ENCODE results near the gene WDTC1. TPM values are rescaled to one million over a fixed set of nuclear protein-coding genes. Genes with fewer than 3 reads are reported as not detected.
"Not testable (repeated sequence)": the region's sequence is repeated elsewhere in the genome, so short reads cannot be mapped to it uniquely, and the experiment has no call there.

WDTC1 gene
- total RNA-seq, 1 experiment from 2014 or later, result 15.7 TPM

DNA sequence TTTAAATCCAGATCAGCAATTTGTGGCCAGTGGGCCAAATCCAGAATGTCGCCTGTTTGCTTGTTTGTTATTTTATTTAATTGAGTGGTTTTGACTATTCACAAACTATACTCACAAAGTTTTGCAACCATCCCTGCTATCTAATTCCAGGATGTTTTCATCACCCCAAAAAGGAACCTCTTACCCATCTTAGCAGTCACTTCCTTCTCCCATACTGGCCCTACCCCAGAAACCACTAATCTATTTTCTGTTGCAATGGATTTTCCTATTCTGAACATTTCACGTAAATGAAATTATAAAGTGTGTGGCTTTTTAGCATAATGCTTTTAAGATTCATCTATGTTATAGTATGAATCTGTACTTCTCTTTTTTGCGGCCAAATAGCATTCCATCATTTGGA is 41.3 kb downstream of the WDTC1 start:
- H3K4me3 Mint-ChIP-seq (ENCODE audit: unreplicated experiment), result no peak overlapping the region

GRCh38 chr1:27284425-27285273 is 50.2 kb downstream of the WDTC1 start:
- no peak overlapping the region for H3K27ac Mint-ChIP-seq (ENCODE audit: low read depth, unreplicated experiment)
- no TSS peak for BruUV-seq (replicated peaks)

More for the DNA sequence above, 41.3 kb downstream of the WDTC1 start:
- intact Hi-C loops (cut with micrococcal nuclease), result no loop called here
- no peak for TF ChIP-seq CTCF (IDR thresholded peaks at IDR 0.05; ENCODE audit: unreplicated experiment)
- H3K4me1 Mint-ChIP-seq (ENCODE audit: insufficient read depth, unreplicated experiment), result no peaks in the 10 kb centered on the region
- CTCF ChIA-PET, result no interaction called here
- no TSS peak for BruUV-seq (replicated peaks)
- no peak overlapping the region for H3K27ac Mint-ChIP-seq (ENCODE audit: low read depth, unreplicated experiment)
- peaks cover 27% of the 10 kb centered on the region for H3K36me3 Mint-ChIP-seq (ENCODE audit: insufficient read depth, unreplicated experiment)
- H3K9me3 Mint-ChIP-seq (ENCODE audit: unreplicated experiment), result no peaks in the 10 kb centered on the region
- H3K27me3 Mint-ChIP-seq (ENCODE audit: insufficient read depth, unreplicated experiment), result no peaks in the 10 kb centered on the region
- no peak for DNase-seq (ENCODE audit: unreplicated experiment)
- POLR2A ChIA-PET, result no interaction called here

DNA sequence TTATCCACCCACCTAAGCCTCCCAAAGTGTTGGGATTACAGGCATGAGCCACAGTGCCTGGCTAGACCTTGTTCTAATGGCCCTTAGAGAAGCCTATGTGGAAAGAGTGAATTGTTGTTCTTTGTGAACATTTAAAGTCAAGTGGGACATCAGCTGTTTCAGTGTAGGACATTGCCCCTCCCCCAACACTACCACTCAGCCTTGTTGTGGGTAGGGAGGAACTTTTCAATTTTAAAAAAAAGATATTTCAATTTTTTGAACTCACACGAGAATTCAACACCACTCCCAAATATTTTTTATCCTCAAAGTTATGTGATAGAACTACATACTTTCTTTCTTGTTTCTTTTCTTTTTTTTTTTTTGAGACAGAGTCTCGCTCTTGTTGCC is 50.8 kb downstream of the WDTC1 start:
- no TSS peak for BruUV-seq (replicated peaks)
- Mint-ChIP-seq H3K9me3 (ENCODE audit: unreplicated experiment) (no peaks in the 10 kb centered on the region), H3K36me3 (ENCODE audit: insufficient read depth, unreplicated experiment) (peaks cover 45% of the 10 kb centered on the region), H3K4me3 (ENCODE audit: unreplicated experiment) (no peak overlapping the region), H3K27me3 (ENCODE audit: insufficient read depth, unreplicated experiment) (no peaks in the 10 kb centered on the region), H3K4me1 (ENCODE audit: insufficient read depth, unreplicated experiment) (no peaks in the 10 kb centered on the region), H3K27ac (ENCODE audit: low read depth, unreplicated experiment) (no peak overlapping the region)
- intact Hi-C loops (cut with micrococcal nuclease), result no loop called here
- ChIA-PET POLR2A (interaction anchor here (0.6 to 1.0 kb wide), 2 partner anchors 41 to 173 kb away, joined by 3 to 4 read pairs; no protein-coding TSS in a partner anchor), CTCF (interaction anchor here (0.6 to 6.9 kb wide), 16 partner anchors 12 to 404 kb away, joined by 3 to 92 read pairs (median 5); no protein-coding TSS in a partner anchor)
- DNase-seq (ENCODE audit: unreplicated experiment), result no peak
- TF ChIP-seq CTCF (IDR thresholded peaks at IDR 0.05; ENCODE audit: unreplicated experiment), result no peak

More at GRCh38 chr1:27284425-27285273, 50.2 kb downstream of the WDTC1 start:
- CTCF ChIA-PET, result interaction anchor here (0.5 to 6.9 kb wide), 40 partner anchors 12 to 405 kb away, joined by 3 to 92 read pairs (median 4); no protein-coding TSS in a partner anchor
- H3K4me3 Mint-ChIP-seq (ENCODE audit: unreplicated experiment), result no peak overlapping the region
- H3K36me3 Mint-ChIP-seq (ENCODE audit: insufficient read depth, unreplicated experiment), result peaks cover 42% of the 10 kb centered on the region
- H3K27me3 Mint-ChIP-seq (ENCODE audit: insufficient read depth, unreplicated experiment), result no peaks in the 10 kb centered on the region
- no peaks in the 10 kb centered on the region for H3K4me1 Mint-ChIP-seq (ENCODE audit: insufficient read depth, unreplicated experiment)
- intact Hi-C loops (cut with micrococcal nuclease), result loop anchor here (1.0 kb wide), 3 partner anchors 86 to 240 kb away; no protein-coding TSS in a partner anchor
- POLR2A ChIA-PET, result interaction anchor here (0.9 to 1.1 kb wide), 2 partner anchors 36 to 182 kb away, joined by 3 to 7 read pairs; no protein-coding TSS in a partner anchor
- H3K9me3 Mint-ChIP-seq (ENCODE audit: unreplicated experiment), result no peaks in the 10 kb centered on the region
- DNase-seq (ENCODE audit: unreplicated experiment), result peak; percentile 83
- peak; percentile 75 for TF ChIP-seq CTCF (IDR thresholded peaks at IDR 0.05; ENCODE audit: unreplicated experiment)

DNA sequence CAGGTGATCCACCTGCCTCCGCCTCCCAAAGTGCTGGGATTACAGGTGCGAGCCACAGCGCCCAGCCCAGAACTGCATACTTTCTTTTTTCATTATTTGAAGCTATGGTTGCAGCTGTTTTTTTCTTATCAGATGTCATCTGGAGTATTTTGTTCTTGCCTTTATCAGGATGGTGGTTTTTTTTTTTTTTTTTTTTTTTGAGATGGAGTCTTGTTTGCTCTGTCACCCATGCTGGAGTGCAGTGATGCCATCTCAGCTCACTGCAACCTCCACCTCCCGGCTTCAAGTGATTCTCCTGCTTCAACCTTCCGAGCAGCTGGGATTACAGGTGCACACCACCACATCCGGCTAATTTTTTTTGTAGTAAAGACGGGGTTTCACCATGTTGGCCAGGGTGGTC is 51.4 kb downstream of the WDTC1 start:
- H3K4me3 Mint-ChIP-seq (ENCODE audit: unreplicated experiment); DNase-seq (ENCODE audit: unreplicated experiment); intact Hi-C loops (cut with micrococcal nuclease); BruUV-seq (replicated peaks); H3K27ac Mint-ChIP-seq (ENCODE audit: low read depth, unreplicated experiment); H3K27me3 Mint-ChIP-seq (ENCODE audit: insufficient read depth, unreplicated experiment); H3K9me3 Mint-ChIP-seq (ENCODE audit: unreplicated experiment); H3K4me1 Mint-ChIP-seq (ENCODE audit: insufficient read depth, unreplicated experiment): not testable (repeated sequence)
- POLR2A ChIA-PET, result interaction anchor here (0.6 to 1.0 kb wide), 2 partner anchors 42 to 174 kb away, joined by 3 to 4 read pairs; no protein-coding TSS in a partner anchor
- CTCF ChIA-PET, result interaction anchor here (0.6 to 6.9 kb wide), 13 partner anchors 12 to 241 kb away, joined by 3 to 92 read pairs (median 4); no protein-coding TSS in a partner anchor
- peaks cover 51% of the 10 kb centered on the region for H3K36me3 Mint-ChIP-seq (ENCODE audit: insufficient read depth, unreplicated experiment)

- H3K27ac Mint-ChIP-seq (ENCODE audit: low read depth, unreplicated experiment); POLR2A ChIA-PET; H3K9me3 Mint-ChIP-seq (ENCODE audit: unreplicated experiment); intact Hi-C loops (cut with micrococcal nuclease); H3K27me3 Mint-ChIP-seq (ENCODE audit: insufficient read depth, unreplicated experiment); DNase-seq (ENCODE audit: unreplicated experiment); CTCF ChIA-PET; BruUV-seq (replicated peaks); H3K4me3 Mint-ChIP-seq (ENCODE audit: unreplicated experiment); H3K4me1 Mint-ChIP-seq (ENCODE audit: insufficient read depth, unreplicated experiment): not testable (repeated sequence)
- peaks cover 56% of the 10 kb centered on the region for H3K36me3 Mint-ChIP-seq (ENCODE audit: insufficient read depth, unreplicated experiment)
Observed at GRCh38 chr1:27289125-27289524, 54.7 kb downstream of the WDTC1 start.

Measured in MCF 10A (cell line).